Right lobe of liver (tissue), 6 donors: ENCODE measurements around the gene TCF4. TPM values are rescaled to one million over a fixed set of nuclear protein-coding genes. Genes with fewer than 3 reads are reported as not detected.

Experiments used
- ATAC-seq, 4 donors: fragments of 200-7000 bp; cut with Tn5 transposase; one replicate each; pipeline ENCODE4 v1.9.1; 2020; ENCODE audit warnings: mild to moderate bottlenecking in 4 of 4, moderate library complexity in 4 of 4
- DNase-seq, 3 donors: peaks; one replicate each; pipeline ENCODE4 v3.0.0-alpha.2; 2020
- H3K27ac ChIP-seq, 3 donors: fragments of 200-600 bp; one replicate each; pipeline ENCODE4 v1.8.0; 2022
- H3K27me3 ChIP-seq, 2 donors: fragments of 200-600 bp; one replicate each; pipeline ENCODE4 v1.8.0; 2022
- H3K36me3 ChIP-seq, 4 donors: fragments of 200-600 bp; sonication (generic) in 1 of 4; one replicate each; pipeline versions ENCODE4 v1.5.1 to v1.8.0; 2017 to 2022; ENCODE audit warnings: control low read depth in 1 of 4
- H3K4me1 ChIP-seq, 4 donors: fragments of 200-600 bp; sonication (generic) in 1 of 4; one replicate each; pipeline versions ENCODE4 v1.5.1 to v1.8.0; 2017 to 2022; ENCODE audit warnings: control low read depth in 1 of 4
- H3K4me3 ChIP-seq, 3 donors: fragments of 200-600 bp; one replicate each; pipeline ENCODE4 v1.8.0; 2022
- H3K9me3 ChIP-seq, 4 donors: fragments of 200-600 bp; sonication (generic) in 1 of 4; one replicate each; pipeline versions ENCODE4 v1.5.1 to v1.8.0; 2017 to 2022; ENCODE audit warnings: control low read depth in 1 of 4
- CTCF ChIP-seq, 4 donors: fragments of 200-600 bp in 3 of 4; fragments of 450-650 bp in 1 of 4; IDR thresholded peaks; one replicate each; pipeline versions ENCODE4 v1.5.1 to v1.8.0; 2016 to 2022; ENCODE audit warnings: antibody characterized with exemption in 4 of 4, mild to moderate bottlenecking in 2 of 4
- POLR2A ChIP-seq: fragments of 450-650 bp; IDR thresholded peaks from one replicate; pipeline ENCODE4 v1.6.1; 2017; ENCODE audit warnings: antibody characterized with exemption, mild to moderate bottlenecking
- WGBS: methylation state at CpG from one replicate; pipeline ENCODE4 v1.1.6; 2018; ENCODE audit warnings: low coverage, low lambda C conversion rate; ENCODE audit not compliant: insufficient coverage; ENCODE audit errors: missing lambda C conversion rate; 5-methylcytosine and 5-hydroxymethylcytosine counted together
- intact Hi-C, 2 donors: fragments of 100-400 bp; cut with DNase I; formaldehyde crosslinking; loops; one replicate each; pipeline versions ENCODE4 v1.11.2 to v1.14.1; 2022
- long read RNA-seq: library from polyadenylated mRNA; unstranded; transcript quantifications from one replicate; pipeline ENCODE4 v2.0.0, GENCODE V29; 2019
- total RNA-seq, 6 experiments: library from RNA; depleted of rRNA in 2 of 6; stranded (reverse); fragments of >200 nt in 2 of 6; fragmentation: NEBNext Ultra II Directional in 3 of 6; extraction: Animal tissue kit (Norgen Biotek cat#: 25700) in 3 of 6; gene quantifications; one replicate each; pipeline versions ENCODE4 v1.1.0 to v1.2.4, GENCODE V29; 2016 to 2023
- donor health status: DM: no; HTN: yes; CAD: no.
- donor health status: DM: no; HTN: no; CAD: no.
- donor health status: DM: no; HTN: no; CAD: no.
- donor health status: DM: no; HTN: yes; CAD: no.
- donor health status: DM: no; HTN: yes; CAD: no.

Gene TCF4
- 10 to 100 TPM in 3 of 6 experiments, 1 to 10 TPM in 3; 8.1 to 19.5 (median 10.4) TPM for total RNA-seq
- long read RNA-seq, partial matches to known transcripts, result 1 of 2 reads
- long read RNA-seq, other reads (novel, unspliced or antisense), result 0 of 2 reads

GRCh38 chr18:55588111-55588869 lies at the start of gene TCF4:
TSS of gene TCF4 (minus strand) at chr18:55588192. CDS start at chr18:55587116, 1,076 bp downstream.
- 2% methylated on average over 40 of the region's 46 CpGs for WGBS
- intact Hi-C loops, result no loop called here

GRCh38 chr18:55637204-55637603 lies 49.2 kb upstream of the TCF4 start:
- Histone ChIP-seq H3K4me1 (no peaks in the 10 kb centered on the region), H3K36me3 (no peaks in the 10 kb centered on the region), H3K27ac (no peak overlapping the region), H3K27me3 (no peaks in the 10 kb centered on the region), H3K9me3 (no peaks in the 10 kb centered on the region), H3K4me3 (no peak overlapping the region)
- intact Hi-C loops, result no loop called here
- TF ChIP-seq CTCF (IDR thresholded peaks at IDR 0.05), result no peak
- TF ChIP-seq POLR2A, result no peak
- DNase-seq (no peak), ATAC-seq (peak in 1 of 4 donors; percentile 38)
- 30% methylated on average over 8 of the region's 8 CpGs for WGBS

More at GRCh38 chr18:55588111-55588869, at the start of gene TCF4:
- Histone ChIP-seq H3K4me3 (peak within 1 kb of the TSS; percentile 26 to 54 (median 52)), H3K36me3 (no peaks in the 10 kb centered on the region), H3K27me3 (no peaks in the 10 kb centered on the region), H3K9me3 (no peaks in the 10 kb centered on the region), H3K27ac (peak within 1 kb of the TSS; percentile 33 to 78 (median 65)), H3K4me1 (no peaks in the 10 kb centered on the region)
- DNase-seq, result peak; percentile 50 to 64 (median 61)
- TF ChIP-seq CTCF (IDR thresholded peaks at IDR 0.05) (no peak), POLR2A (no peak)
- ATAC-seq, result peak; percentile 31 to 52 (median 46)

- WGBS, result 19% methylated on average over 2 of the region's 2 CpGs
- H3K4me1 ChIP-seq, result no peaks in the 10 kb centered on the region
- intact Hi-C loops, result no loop called here
- no peaks in the 10 kb centered on the region for H3K27me3 ChIP-seq
- H3K4me3 ChIP-seq, result no peak overlapping the region
- no peak for ATAC-seq
- H3K9me3 ChIP-seq, result no peaks in the 10 kb centered on the region
- no peak overlapping the region for H3K27ac ChIP-seq
- no peak for DNase-seq
- no peak for TF ChIP-seq CTCF (IDR thresholded peaks at IDR 0.05)
- TF ChIP-seq POLR2A, result no peak
- H3K36me3 ChIP-seq, result no peaks in the 10 kb centered on the region
These were observed 47.4 kb upstream of the TCF4 start for GRCh38 chr18:55635439-55635838.

GRCh38 chr18:55634545-55634944 lies 46.6 kb upstream of the TCF4 start:
- no peak for DNase-seq
- TF ChIP-seq CTCF (IDR thresholded peaks at IDR 0.05) (no peak), POLR2A (no peak)
- Histone ChIP-seq H3K36me3 (no peaks in the 10 kb centered on the region), H3K4me1 (no peaks in the 10 kb centered on the region), H3K4me3 (no peak overlapping the region), H3K9me3 (no peaks in the 10 kb centered on the region), H3K27me3 (no peaks in the 10 kb centered on the region), H3K27ac (no peak overlapping the region)
- no peak for ATAC-seq
- 40% methylated on average over 3 of the region's 3 CpGs for WGBS
- intact Hi-C loops, result no loop called here
